HFF-Myc (cell line): Measurements from ENCODE around the gene ZPR1.

Experiments used
- DNase-seq: peaks from one replicate; pipeline ENCODE4 v3.0.0-alpha.2; 2011; ENCODE audit warnings: low read depth; ENCODE audit errors: extremely low read depth
- H3K4me3 ChIP-seq: replicated peaks from 2 replicates; pipeline ENCODE4 v1.5.1; 2011; ENCODE audit warnings: low read depth, mild to moderate bottlenecking, control low read depth, low read length
- TF ChIP-seq, protein P1 (sequence below): IDR thresholded peaks from 2 replicates; pipeline ENCODE4 v1.5.1; 2012; ENCODE audit warnings: mild to moderate bottlenecking, low read depth, low read length, control low read depth; ENCODE audit errors: missing control alignments

Gene ZPR1

DNA sequence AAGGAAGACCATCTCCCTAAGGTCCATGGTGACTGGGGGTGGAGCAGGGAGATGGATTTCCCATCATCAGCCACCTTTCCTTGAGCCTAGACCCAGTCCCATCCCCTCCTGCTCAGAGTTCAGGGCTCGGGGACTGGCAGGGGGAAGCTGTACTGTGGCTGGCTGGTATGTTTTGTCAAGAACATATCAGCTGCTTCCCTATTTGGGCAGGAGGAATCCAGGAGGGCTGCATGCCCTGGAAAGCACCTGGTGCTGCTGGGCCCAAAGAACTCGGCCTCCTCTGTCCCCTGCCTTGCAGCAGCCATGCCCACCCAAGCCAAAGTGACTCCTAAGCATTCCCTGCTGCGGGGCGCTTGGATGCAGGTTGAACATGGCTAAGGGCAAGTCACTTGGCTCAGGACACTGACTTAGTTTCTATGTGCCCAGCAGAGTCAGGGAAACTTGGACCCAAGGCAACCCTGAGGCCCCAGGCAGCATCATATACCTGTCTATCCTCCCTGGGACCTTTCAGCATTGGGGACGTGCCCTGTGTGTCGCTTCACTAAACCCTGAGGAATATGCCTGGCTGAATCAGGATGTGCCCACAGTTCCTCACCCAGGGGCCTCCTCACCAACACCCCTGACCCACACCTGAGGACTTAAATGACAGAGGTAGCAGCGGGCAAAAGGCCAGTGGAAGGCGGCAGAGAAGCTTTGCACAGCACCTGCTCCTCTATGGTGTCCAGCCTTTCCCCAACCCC lies 58.2 kb downstream of the ZPR1 start:
- H3K4me3 ChIP-seq: no peak overlapping the region
- TF ChIP-seq, protein P1, sequence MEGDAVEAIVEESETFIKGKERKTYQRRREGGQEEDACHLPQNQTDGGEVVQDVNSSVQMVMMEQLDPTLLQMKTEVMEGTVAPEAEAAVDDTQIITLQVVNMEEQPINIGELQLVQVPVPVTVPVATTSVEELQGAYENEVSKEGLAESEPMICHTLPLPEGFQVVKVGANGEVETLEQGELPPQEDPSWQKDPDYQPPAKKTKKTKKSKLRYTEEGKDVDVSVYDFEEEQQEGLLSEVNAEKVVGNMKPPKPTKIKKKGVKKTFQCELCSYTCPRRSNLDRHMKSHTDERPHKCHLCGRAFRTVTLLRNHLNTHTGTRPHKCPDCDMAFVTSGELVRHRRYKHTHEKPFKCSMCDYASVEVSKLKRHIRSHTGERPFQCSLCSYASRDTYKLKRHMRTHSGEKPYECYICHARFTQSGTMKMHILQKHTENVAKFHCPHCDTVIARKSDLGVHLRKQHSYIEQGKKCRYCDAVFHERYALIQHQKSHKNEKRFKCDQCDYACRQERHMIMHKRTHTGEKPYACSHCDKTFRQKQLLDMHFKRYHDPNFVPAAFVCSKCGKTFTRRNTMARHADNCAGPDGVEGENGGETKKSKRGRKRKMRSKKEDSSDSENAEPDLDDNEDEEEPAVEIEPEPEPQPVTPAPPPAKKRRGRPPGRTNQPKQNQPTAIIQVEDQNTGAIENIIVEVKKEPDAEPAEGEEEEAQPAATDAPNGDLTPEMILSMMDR: no peak
- DNase-seq: no peak

DNA sequence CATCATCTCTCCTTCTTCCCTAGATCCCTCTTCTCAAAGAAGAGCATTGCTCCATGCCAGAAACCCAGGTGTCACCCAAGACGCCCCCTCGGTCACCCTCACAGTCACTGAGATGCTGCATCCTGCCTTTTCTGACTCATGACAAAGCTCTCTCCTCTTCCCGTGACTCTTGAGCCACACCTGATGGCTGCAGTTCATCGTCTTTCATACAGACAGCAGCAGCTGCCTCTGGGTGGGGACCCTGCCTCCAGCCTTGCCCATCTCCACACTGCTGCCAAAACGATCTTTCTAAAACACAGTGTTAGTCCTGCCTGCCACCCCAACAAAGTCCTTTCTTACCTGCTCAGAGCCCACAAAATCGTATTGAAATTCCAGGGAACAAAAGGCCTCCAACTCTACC lies 59.8 kb downstream of the ZPR1 start:
- no peak for DNase-seq

DNA sequence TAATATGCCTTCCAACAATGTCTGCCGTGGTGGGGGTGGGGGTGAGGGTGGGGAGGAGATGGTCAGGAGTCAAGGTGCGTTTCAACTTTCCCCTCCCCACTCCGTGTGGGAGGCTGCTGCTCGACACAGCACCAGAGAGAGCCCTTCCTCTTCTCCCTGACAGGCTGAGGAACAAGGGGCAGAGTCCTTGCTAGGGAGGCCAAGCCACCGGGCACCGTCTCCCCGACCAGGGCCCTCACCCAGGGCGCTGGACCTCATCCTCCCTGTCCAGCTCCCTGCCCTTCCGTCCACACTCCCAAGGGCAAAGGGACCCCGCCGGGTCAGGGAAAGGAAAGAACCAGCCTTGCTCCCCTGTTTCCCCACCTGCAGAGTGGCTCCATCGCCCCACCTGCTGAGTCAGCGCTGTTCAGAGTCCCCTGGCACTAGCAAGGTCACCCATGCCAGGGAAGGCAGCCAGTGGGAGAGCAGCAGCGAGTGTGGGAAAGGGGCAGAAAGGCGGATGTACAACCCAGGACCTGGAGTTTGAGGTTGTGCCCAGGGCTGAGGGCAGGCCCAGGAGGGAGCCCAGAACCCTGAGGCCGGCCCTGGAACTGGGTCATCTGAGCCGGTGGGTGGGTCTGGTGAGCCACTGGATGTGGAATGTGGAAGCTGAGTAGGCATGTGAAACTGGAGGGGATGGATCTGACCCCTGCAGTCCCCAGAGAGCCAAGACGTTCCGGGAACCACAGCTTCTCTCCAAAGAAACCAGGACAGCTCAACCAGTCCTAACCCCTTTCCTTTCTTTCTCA lies 62.2 kb downstream of the ZPR1 start:
- no peak for DNase-seq
- no peak overlapping the region for H3K4me3 ChIP-seq
- TF ChIP-seq, protein P1: no peak

More for the DNA sequence above, 59.8 kb downstream of the ZPR1 start:
- no peak overlapping the region for H3K4me3 ChIP-seq
- TF ChIP-seq, protein P1: no peak

DNA sequence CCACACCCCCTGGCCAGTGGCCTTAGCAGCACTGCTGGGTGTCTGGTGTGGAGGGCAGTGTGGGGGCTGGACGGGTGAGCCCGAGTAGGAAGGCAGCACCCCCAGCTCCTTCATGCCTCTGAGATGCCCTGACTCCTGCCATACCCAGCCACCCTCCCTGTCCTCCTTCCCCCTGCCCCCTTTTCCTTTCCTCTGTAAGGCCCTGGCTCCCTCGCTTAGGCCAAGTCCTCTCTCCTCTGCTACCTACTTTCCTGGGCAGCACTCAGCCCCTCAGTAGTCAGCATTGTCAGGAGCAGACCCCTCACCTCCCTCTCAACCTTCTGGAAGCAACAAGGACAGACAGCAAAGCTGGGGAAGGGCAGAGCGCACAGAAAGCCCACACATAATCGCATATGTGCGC lies 63.0 kb downstream of the ZPR1 start:
- no peak overlapping the region for H3K4me3 ChIP-seq
- DNase-seq: no peak
- TF ChIP-seq, protein P1: no peak
